Prostate gland (tissue), 2 donors: ENCODE results near the gene ENOX1. TPM values are rescaled to one million over a fixed set of nuclear protein-coding genes. Genes with fewer than 3 reads are reported as not detected.

ENCODE experiments used
- DNase-seq: peaks from one replicate; pipeline ENCODE4 v3.0.0-alpha.2; 2019; ENCODE audit warnings: low spot score
- H3K27ac ChIP-seq, 2 donors: fragments of 200-600 bp; sonication (generic); 2 replicates each; pipeline ENCODE4 v1.5.1; 2017 to 2019
- H3K27me3 ChIP-seq: fragments of 200-600 bp; sonication (generic); replicated peaks from 2 replicates; pipeline ENCODE4 v1.5.1; 2019; ENCODE audit not compliant: insufficient read depth
- H3K36me3 ChIP-seq, 2 donors: fragments of 200-600 bp; sonication (generic); 1 replicate in 1 of 2; 2 replicates in 1 of 2; pipeline versions ENCODE4 v1.5.1 to v1.8.1; 2017 to 2019
- H3K4me1 ChIP-seq: fragments of 200-600 bp; sonication (generic); replicated peaks from 2 replicates; pipeline ENCODE4 v1.5.1; 2019
- H3K4me3 ChIP-seq, 2 donors: fragments of 200-600 bp; sonication (generic); 2 replicates each; pipeline ENCODE4 v1.5.1; 2017 to 2019
- H3K9me3 ChIP-seq: fragments of 200-600 bp; sonication (generic); 2 replicates; pipeline ENCODE4 v1.5.1; 2017
- CTCF ChIP-seq, 4 experiments: fragments of 200-600 bp in 2 of 4; fragments of 450-650 bp in 2 of 4; sonication (generic) in 2 of 4; IDR thresholded peaks; 1 replicate in 3 of 4; 2 replicates in 1 of 4; pipeline ENCODE4 v1.5.1; 2016 to 2019; ENCODE audit warnings: antibody characterized with exemption in 4 of 4, mild to moderate bottlenecking in 2 of 4, moderate library complexity in 2 of 4
- POLR2A ChIP-seq: fragments of 450-650 bp; IDR thresholded peaks from one replicate; pipeline ENCODE4 v1.6.1; 2016; ENCODE audit warnings: antibody characterized with exemption, mild to moderate bottlenecking
- POLR2AphosphoS5 ChIP-seq: sonication (generic); formaldehyde crosslinking; IDR thresholded peaks from one replicate; pipeline ENCODE4 v1.6.1; 2017; ENCODE audit warnings: antibody characterized with exemption
- WGBS: methylation state at CpG from one replicate; pipeline ENCODE4 v1.1.5; 2018; 5-methylcytosine and 5-hydroxymethylcytosine counted together
- intact Hi-C: fragments of 100-400 bp; cut with DNase I; formaldehyde crosslinking; loops from one replicate; pipeline ENCODE4 v1.14.2; 2022
- total RNA-seq, 2 donors: library from RNA; depleted of rRNA; stranded (reverse); fragments of >200 nt; gene quantifications; one replicate each; pipeline ENCODE4 v1.1.0, GENCODE V29; 2016

The ENOX1 gene
- total RNA-seq, 2 donors from 2014 or later, result 4.5 to 5.3 TPM

GRCh38 chr13:43307221-43307920 lies 479.4 kb downstream of the ENOX1 start:
- no peaks in the 10 kb centered on the region for H3K9me3 ChIP-seq
- DNase-seq, result no peak
- H3K27ac ChIP-seq, result peak overlapping the region; percentile 37 to 52
- H3K4me3 ChIP-seq, result no peak overlapping the region
- TF ChIP-seq POLR2A (no peak), POLR2AphosphoS5 (no peak), CTCF (IDR thresholded peaks at IDR 0.05) (no peak)
- H3K36me3 ChIP-seq, result no peaks in the 10 kb centered on the region
- intact Hi-C loops, result loop anchor here (10.0 kb wide), 1 partner anchor 207 kb away; no protein-coding TSS in a partner anchor
- H3K27me3 ChIP-seq, result no peaks in the 10 kb centered on the region
- H3K4me1 ChIP-seq, result peaks cover 19% of the 10 kb centered on the region
- 37% methylated on average over 6 of the region's 6 CpGs for WGBS

GRCh38 chr13:43306372-43306771 lies 480.4 kb downstream of the ENOX1 start:
- Histone ChIP-seq H3K9me3 (no peaks in the 10 kb centered on the region), H3K4me1 (peaks cover 19% of the 10 kb centered on the region), H3K27me3 (no peaks in the 10 kb centered on the region), H3K36me3 (no peaks in the 10 kb centered on the region), H3K27ac (no peak overlapping the region), H3K4me3 (no peak overlapping the region)
- DNase-seq, result no peak
- TF ChIP-seq CTCF (IDR thresholded peaks at IDR 0.05) (no peak), POLR2A (no peak), POLR2AphosphoS5 (no peak)
- intact Hi-C loops, result loop anchor here (10.0 kb wide), 1 partner anchor 208 kb away; no protein-coding TSS in a partner anchor

- DNase-seq, result no peak
- peak overlapping the region in 1 of 2 donors; percentile 79 for H3K27ac ChIP-seq
- H3K4me3 ChIP-seq, result no peak overlapping the region
- intact Hi-C loops, result loop anchor here (10.0 kb wide), 1 partner anchor 209 kb away; no protein-coding TSS in a partner anchor
- H3K27me3 ChIP-seq, result no peaks in the 10 kb centered on the region
- H3K4me1 ChIP-seq, result peaks cover 19% of the 10 kb centered on the region
- H3K36me3 ChIP-seq, result no peaks in the 10 kb centered on the region
- WGBS, result 45% methylated on average over 4 of the region's 4 CpGs
- TF ChIP-seq POLR2A (no peak), POLR2AphosphoS5 (no peak), CTCF (IDR thresholded peaks at IDR 0.05) (no peak)
- no peaks in the 10 kb centered on the region for H3K9me3 ChIP-seq
Observed at GRCh38 chr13:43305416-43305815, 481.4 kb downstream of the ENOX1 start.

- H3K9me3 ChIP-seq, result no peaks in the 10 kb centered on the region
- no peaks in the 10 kb centered on the region for H3K36me3 ChIP-seq
- WGBS, result 53% methylated on average over 2 of the region's 2 CpGs
- H3K27ac ChIP-seq, result peak overlapping the region; percentile 65 to 79
- no peak overlapping the region for H3K4me3 ChIP-seq
- no peak for DNase-seq
- H3K4me1 ChIP-seq, result peaks cover 19% of the 10 kb centered on the region
- TF ChIP-seq POLR2A (no peak), CTCF (IDR thresholded peaks at IDR 0.05) (no peak), POLR2AphosphoS5 (no peak)
- no peaks in the 10 kb centered on the region for H3K27me3 ChIP-seq
- intact Hi-C loops, result loop anchor here (5.0 to 10.0 kb wide), 2 partner anchors 210 to 482 kb away; partner anchors contain the start of gene ENOX1
Observed at GRCh38 chr13:43304945-43305344, 481.8 kb downstream of the ENOX1 start.

- peak overlapping the region; percentile 65 to 79 for H3K27ac ChIP-seq
- peaks cover 19% of the 10 kb centered on the region for H3K4me1 ChIP-seq
- no peaks in the 10 kb centered on the region for H3K27me3 ChIP-seq
- WGBS, result 71% methylated on average over 2 of the region's 2 CpGs
- no peak overlapping the region for H3K4me3 ChIP-seq
- DNase-seq, result peak; percentile 49
- intact Hi-C loops, result loop anchor here (5.0 to 10.0 kb wide), 2 partner anchors 210 to 483 kb away; partner anchors contain the start of gene ENOX1
- no peaks in the 10 kb centered on the region for H3K36me3 ChIP-seq
- H3K9me3 ChIP-seq, result no peaks in the 10 kb centered on the region
- TF ChIP-seq POLR2AphosphoS5 (peak; percentile 76), CTCF (IDR thresholded peaks at IDR 0.05) (no peak)
Observed at GRCh38 chr13:43304449-43304848, 482.3 kb downstream of the ENOX1 start.
